ENCODE results near the gene CCL4.
"Not testable (repeated sequence)": the region's sequence is repeated elsewhere in the genome, so short reads cannot be mapped to it uniquely, and the experiment has no call there.

CCL4 gene

DNA sequence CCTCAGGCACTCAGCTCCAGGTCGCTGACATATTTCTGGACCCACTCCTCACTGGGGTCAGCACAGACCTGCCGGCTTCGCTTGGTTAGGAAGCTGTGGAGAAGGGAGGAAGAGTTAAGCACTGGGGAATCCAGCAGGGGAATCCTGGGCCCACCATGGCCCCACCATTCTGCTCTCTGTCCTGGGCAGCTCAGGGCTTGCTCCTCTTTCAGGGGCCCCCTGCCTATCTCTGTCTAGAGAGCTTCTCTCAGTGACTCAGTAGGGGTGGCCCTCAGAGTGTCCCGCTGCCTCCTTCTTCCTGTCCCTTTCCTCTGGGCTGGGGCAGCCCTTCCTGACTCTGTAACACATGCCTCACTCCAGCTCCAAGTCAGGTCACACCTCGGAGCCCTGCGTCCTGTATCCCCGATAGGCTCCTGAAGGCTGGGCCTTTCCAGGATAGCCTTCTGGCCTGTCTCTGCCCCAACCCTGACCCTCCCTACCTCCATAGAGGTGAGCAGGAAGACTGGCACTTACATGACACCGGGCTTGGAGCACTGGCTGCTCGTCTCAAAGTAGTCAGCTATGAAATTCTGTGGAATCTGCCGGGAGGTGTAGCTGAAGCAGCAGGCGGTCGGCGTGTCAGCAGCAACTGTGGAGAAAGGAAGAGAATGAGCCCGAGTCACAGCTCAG is 14.8 kb upstream of the CCL4 start:
- DNase-seq = no peak

DNA sequence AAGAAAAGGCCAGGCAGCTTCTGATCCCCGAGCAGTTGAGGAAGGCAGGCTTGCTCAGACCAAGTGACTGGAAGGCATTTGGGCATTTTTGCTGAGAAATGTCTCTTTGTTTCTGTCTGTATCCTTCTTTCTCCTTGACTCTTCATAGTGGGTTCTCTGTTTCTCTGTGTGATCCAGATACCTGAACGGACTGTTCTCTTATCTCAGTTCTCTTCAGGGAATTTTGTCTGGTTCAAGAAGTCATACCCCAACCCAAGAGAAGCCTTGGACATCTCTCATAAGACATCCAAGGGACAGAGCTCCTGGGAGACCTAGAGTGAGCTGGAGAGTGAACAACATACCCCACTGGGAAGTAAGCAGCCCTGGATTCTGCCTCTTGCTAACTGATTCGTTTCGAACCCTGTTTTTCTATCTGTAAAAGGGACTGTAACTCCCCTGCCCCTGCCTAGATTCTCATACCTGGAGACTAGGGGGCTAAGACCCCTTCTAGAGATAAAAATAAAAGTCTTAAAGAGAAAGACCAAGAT is 14.2 kb upstream of the CCL4 start:
- DNase-seq = no peak

DNA sequence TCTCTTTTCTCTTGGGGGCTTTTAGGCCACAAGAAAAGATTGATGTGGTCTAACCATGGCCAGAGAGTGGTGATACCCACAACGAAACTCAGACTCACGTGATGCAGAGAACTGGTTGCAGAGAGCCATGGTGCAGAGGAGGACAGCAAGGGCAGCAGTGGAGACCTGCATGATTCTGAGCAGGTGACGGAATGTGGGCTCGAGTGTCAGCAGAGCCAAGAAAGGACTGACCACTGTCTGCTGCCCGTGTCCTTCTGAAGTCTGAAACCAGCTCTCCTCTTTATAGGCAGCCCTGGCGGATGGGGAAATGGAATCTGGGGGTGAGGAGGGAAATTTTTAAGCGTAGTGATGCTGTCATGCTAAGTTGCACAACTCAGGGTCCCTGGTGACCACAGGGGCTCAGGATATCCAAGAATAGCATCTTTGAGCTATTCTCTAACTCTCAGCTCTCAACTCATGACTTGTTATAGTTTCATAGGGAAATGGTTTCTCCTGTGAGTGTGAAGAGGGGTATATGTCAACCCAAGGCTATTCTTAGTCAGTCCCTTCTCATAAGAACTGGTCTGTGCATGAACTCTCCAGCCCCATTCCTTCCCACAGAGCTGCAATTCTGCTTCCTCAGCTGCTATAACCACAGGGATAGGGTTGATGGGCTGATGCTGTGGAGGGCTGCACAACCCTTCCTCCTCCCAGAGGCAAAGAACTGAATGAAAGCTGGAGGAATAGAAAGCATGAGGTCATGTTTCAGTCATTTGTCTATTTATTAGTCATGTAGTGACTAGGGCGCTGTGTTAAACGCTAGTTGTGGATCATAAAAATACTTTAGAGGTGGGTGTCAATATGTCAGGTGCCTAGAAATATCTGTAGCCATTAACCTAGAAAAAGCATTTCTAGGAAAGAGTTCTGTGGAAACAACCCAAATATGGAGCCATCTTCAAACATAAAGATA is 13.5 kb upstream of the CCL4 start, which contains the start of gene CCL3:
CCL3 (minus strand) TSS at position 256 of the 949 bp plus-strand sequence; CDS start at position 171, 85 bp downstream.
- no peak for DNase-seq

DNA sequence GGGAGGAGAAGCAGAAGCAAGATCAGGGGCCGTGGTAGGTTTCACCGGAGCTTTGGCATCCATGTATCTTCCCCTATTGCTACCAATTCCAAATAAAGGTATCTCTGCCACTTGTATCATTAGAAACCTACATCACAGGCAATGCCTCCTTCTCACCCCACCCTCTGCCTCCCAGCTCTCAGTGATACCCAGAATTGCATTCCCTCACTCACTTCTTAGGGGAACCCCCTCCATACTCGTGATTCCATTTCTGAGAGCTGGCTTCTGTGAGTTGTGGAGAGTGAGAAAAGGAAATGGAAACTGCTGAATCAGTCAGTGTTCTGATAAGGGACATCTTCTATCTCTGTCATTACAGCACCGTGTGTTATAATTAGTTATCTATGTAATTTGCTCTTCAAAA is 11.4 kb upstream of the CCL4 start:
- no peak for DNase-seq

DNA sequence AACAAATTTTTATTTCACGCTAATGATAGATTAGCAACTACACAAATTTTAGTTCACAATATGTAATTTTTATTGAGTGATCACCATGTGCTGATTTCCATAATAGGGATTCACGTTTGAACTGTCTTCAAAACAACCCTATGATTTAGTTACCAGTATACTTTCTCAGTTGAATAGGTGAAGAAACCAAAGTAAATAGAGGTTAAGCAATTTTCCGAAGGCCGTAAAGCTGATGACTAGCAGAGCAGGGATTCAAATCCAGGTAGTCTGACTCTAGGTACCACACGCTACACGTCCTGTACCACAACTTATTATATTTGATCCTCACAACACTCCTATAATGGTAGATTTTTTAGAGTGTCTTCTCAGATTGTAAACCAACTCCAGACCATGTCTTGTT is 10.9 kb upstream of the CCL4 start:
- not testable (repeated sequence) for DNase-seq

DNA sequence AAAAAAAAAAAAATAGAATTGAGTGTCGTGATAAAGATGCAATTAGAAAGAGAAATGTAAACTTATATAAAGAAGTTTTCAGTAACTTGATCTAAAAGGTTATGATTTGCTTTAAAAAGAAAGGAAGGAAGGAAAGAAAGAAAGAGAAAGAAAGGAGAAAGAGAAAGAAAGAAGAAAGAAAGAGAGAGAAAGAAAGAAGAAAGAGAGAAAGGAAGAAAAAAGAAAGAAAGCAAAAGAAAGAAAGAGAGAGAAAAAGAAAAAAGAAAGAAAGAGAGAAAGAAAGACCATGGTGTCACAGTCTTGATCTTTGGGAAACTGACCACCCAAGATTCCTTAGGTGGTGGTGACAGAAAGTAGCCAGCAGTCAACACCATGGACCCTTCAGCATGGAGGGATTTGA is 9.4 kb upstream of the CCL4 start:
- no peak for DNase-seq

DNA sequence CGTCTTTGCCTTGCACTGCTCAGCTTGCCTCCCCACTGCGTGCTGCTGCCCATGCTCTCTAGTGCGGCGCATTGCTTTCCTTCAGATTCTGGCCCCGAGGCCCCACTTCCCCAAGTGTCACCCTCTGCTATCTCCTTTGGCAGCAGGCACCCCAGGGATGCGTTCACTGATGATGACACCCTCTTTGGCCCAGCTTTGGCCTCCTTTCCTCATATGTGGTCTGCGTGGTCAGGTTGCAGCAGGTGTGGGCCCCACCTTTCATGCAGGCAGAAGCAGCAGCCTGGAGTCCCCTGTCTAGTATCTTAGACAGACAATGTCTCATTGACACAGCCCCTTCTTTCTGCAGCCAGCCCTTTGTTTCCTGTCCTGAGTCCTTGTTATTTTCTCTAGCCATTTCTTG is 8.9 kb upstream of the CCL4 start:
- no peak for DNase-seq

DNA sequence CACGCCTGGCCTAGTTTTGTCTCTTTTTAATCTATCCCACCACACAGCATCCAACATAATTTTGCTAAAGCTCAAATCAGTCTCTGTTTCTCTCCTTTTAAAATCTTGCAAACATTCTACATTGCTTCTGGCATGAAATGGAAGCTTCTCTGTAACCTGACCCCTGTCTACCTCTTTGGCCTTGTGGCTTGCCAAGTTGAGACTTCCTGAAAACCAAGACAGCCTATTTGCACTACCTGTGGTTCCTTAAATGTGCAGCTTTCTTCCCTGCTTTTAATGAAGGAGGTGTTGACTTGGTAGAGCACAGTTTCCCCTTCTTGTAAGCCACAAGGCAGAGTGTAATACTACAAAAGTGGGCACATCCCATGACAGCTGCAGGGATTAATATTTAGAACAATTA is 7.6 kb upstream of the CCL4 start:
- no peak for DNase-seq

DNA sequence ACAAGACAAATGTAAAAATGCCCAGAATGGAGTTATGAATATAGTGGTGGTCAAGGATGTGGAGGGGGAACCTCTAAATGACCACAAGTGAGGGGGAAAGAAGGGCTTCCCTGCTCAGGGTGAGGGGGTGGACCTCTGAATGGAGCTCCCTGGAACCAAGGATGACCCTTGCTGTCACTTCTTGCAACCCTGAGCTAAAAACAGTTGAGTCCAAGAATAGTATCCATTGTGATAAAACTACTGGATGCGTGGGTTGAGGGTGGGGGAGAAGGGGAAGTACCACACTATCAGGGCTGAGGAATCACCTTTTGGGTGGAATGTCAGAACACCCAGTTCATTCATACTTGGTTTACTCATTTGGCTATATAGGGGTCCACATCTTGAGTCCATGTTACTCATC is 4.6 kb upstream of the CCL4 start:
- DNase-seq = not testable (repeated sequence)

DNA sequence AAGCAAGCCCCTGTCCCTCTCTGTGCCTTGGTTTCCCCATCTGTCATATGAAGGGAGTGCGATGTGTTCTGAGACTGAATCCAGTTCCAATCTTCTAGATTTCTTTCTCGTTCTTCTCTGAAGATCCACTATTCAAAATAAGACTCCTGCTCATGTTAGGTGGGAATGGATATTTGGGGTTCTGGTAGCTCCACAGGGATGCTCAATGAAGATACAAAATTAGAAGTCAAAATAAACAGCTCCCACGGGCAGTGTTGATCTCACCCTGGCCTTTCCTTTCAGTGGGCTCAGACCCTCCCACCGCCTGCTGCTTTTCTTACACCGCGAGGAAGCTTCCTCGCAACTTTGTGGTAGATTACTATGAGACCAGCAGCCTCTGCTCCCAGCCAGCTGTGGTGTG is 619 bp downstream of the CCL4 start:
- not testable (repeated sequence) for DNase-seq

DNA sequence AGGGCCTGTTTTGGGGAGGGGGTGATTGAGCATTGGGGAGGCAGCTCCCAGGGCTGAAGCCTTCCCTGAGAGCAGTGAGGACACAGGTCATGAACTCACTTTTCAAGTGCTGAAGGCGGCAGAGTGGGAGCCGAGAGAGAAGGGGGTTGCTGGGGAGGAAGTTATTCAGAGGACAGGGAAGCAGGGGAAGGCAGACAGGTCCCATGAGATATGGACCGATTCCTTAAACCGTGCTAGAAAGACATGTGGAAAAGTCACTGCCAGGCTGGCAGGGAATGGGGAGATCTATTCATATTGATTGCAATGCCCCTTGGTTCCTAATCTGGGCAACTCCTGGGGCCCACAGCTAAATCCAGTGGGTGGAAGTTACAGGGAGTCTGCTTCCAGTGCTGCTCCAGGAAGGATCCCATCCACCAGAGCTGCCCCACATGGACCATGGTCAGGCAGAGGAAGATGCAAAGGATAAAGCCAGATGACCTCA is 1.1 kb downstream of the CCL4 start:
- DNase-seq = no peak

DNA sequence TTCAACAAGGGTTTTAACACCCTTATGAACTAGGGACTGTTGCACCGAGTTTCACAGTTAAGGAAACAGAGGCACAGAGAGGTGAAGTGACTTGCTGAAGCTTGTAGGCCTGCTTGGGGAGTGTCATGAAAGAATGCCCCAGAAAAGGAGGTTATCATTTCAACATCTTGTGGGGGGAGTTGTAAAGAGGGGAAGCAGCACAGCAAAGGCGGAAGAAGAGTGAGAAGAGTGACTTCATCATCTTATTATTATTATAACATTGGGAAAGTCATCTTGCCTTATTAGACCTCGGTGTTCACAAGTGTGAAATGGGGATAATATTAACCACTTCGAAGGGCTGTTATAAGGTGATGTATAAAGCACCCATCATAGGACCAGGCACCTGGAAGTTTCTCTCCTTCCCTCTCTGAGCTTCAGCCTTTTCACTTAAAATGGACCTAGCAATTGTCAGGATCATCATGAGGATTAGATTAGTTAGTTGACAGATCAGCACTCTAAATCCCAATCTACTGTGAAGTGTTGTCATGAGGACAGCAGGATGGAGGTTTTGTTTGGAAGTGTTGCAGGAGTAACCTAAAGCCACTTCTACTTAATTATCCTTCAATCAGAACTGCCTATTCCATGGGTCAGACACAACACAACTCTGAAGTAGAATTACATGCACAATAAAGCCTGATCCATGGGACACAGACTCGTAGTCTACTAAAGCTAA is 2.3 kb downstream of the CCL4 start:
- no peak for DNase-seq

DNA sequence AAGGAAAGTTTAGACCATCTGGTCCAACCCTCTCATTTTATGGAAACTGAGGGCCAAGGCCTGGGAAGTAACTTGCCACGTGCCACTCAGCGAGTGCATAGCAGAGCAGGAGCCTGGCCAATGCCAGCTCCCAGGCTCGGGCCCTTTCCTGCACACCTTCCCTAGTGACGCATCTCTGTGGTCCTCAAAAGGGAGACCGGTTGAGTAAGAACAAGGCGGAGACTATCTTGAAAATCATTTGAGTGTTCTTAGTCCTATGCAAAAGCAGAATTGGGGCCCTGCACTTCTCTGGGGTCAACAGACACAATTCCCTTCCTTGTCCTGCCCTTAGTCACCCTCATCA is 2.8 kb downstream of the CCL4 start:
- no peak for DNase-seq

DNA sequence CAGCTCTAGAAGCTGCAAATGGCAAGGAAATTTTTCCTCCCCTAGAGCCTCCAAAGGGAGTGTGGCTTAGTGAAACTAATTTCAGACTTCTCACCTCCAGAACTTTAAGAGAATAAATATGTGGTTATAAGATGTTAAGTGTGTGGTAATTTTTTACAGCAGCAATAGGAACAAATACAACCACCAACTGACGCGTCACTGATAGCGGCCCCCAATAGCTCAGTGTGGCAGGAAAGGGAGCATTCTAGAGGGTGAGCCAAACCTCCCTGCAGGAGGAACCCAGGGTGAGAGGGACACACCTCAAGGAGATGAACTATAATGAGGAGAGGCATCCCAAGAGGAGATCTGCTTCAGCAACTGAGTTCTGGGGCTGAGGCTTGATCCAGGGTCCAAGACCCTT is 4.0 kb downstream of the CCL4 start:
- no peak for DNase-seq

DNA sequence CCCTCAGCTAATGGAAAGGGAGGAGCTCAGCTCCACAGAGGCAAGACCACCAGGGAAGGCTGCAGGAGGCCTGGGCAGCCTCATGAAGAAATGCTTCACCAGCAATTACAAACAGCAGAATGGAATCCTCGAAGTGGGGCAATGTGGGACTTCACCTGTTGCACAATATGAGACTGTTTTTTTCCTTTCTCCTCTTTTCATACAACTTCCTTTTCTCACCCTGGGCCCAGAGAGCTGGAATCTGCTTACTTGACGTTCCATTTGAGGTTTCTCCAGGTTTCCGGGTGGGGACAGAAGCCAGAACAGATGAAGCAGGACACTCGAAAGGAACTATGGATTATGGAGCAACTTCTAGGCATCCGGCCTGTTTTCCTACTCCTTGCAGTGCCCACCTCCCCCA is 4.6 kb downstream of the CCL4 start:
- DNase-seq = not testable (repeated sequence)

DNA sequence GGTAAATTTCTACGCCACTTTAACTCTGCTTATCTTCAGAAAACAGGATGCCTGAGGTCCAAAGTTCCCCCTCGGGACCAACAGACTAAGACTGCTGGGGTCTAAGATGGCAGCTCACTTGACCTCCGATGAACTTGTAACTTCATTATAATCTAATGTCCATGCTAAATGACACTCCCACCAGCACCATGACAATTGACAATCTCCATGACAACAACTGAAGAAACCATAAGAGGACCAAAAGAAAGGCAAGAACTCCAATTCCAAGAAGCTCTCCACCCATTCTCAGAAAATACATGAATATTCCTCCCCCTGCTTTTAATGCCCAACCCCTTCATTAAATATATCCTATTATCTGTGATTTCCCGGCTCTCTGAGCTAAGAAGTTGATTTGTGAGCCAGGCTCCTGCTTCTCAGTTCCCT is 7.5 kb downstream of the CCL4 start:
- no peak for DNase-seq

DNA sequence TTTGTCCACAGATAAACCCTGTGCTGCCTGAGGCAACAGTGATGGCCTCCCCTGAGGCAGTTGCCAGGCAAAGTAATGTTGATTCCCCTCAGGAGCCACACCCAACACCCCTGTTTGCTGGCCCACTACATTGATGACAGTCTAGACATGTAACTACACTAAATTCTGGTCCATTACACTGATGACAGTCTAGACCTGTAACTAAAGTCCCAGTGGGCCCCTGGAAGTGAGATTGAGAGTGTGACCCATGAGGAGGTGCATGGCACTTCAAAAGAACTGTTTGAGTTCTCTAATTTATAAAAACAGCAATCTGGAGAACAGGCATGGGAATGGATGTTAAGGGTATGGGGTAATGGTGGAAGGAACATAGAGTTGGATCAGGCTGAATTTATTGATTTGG is 8.9 kb downstream of the CCL4 start:
- DNase-seq = no peak

DNA sequence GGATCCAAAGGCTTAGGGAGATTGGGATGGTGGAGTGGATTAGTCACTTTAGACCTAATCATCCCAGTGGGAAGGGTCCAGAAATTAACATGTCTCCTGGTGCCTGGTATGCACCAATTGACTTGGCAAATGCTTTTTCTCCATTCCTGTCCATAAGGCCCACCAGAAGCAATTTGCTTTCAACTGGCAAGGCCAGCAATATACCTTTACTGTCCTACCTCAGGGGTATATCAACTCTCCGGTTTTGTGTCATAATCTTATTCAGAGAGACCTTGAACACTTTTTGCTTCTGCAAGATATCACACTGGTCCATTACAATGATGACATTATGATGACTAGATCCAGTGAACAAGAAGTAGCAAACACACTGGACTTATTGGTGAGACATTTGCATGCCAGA is 9.5 kb downstream of the CCL4 start:
- not testable (repeated sequence) for DNase-seq

DNA sequence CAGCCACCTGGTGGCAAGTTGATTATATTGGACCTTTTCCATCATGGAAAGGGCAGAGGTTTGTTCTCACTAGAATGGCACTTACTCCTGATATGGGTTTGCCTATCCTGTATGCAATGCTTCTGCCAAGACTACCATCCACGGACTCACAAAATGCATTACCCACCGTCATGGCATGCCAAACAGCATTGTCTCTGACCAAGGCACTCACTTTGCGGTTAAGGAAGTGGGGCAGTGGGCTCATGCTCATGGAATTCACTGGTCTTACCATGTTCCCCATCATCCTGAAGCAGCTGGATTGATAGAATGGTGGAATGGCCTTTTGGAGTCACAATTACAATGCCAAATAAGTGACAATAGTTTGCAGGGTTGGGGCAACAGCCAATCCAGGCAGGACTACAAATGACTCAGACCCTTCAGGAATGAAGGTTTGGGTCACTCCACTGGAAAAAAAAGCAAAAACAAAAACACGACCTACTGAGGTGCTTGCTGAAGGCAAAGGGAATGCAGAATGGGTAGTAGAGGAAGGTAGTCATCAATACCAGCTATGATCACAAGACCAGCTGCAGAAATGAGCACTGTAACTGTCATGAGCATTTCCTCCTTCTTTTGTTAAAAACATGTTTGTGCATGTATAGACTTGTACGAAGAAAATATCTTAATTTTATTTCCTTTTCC is 11.5 kb downstream of the CCL4 start:
- DNase-seq = not testable (repeated sequence)

DNA sequence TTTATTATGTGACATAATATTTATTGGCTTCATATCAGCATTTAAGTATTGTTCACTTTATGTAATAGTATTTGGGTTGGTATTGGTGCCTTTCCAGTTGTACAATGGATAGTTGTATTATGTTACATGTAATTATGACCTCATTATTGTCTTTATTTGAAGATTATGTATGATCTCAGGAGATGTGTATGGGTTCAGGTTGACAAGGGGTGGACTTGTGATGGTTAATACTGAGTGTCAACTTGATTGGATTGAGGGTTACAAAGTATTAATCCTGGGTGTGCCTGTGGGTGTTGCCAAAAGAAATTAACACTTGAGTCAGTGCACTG is 12.0 kb downstream of the CCL4 start:
- not testable (repeated sequence) for DNase-seq

DNA sequence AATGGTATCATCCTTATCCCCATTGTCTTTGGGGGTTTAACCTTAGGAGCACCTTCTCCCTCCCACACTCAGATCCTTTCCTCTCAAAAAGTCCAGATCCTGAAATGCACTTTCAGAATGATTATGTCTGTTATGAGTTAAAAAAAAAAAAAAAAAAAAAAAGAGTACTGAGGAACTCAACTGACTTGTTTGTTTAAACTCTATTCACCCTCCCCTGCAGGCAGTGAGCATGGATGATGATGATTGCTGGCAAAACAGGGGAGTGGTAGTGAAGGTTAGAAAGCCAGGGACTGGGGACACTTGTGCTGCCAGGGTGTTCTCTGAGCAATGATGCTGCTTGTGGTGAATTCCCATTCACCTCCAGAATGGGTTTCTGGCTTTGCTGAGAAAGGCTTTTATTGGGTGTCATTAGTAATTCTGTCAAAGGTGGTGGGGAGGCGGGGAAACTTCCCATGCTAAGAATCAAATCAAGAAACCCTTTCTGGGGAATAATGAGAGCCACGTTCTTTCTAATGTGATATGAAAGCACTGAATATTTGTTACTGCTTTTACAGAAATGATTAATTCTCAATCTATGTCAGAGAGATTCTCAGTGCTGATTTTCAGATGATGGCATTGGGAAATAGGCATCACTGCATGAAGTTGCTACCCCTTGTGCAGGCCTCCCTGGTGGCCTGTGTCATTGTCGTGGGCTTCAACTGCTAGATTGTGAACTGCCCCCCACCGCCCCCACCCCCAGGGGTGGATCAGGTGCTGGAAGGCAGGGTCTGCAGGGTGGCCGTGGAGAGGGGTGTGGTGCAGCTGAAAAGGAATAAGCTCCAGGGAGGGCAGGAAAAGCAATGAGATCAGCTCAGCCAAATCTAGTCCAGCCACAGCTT is 14.1 kb downstream of the CCL4 start:
- no peak for DNase-seq
